HG03571 (cell line): Measurements from ENCODE around the gene MORN5.

Experiments used
- ATAC-seq: cut with Tn5 transposase; IDR thresholded peaks from one replicate; pipeline ENCODE4 v1.9.1; 2021; ENCODE audit not compliant: unreplicated experiment

MORN5 gene

DNA sequence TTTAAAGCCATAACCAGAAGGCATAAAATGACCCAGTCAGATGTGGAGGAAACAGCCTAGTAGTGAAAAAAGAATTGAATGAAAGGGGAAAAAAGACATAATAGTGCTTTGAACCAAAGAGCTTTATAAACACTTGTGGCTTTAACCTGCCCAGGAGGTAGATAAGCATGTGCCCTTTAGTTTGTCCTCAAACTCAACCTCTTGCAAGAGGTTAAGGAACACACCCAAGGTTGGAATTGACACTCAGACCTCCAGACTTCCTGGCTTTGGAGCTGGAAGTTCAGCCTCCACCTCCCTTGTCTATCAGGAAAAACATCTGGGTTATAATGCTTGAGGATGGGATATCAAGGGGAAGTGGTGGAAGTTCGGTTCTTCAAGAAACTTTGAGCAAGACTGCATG, 16.4 kb upstream of the MORN5 start:
- ATAC-seq, result no peak

DNA sequence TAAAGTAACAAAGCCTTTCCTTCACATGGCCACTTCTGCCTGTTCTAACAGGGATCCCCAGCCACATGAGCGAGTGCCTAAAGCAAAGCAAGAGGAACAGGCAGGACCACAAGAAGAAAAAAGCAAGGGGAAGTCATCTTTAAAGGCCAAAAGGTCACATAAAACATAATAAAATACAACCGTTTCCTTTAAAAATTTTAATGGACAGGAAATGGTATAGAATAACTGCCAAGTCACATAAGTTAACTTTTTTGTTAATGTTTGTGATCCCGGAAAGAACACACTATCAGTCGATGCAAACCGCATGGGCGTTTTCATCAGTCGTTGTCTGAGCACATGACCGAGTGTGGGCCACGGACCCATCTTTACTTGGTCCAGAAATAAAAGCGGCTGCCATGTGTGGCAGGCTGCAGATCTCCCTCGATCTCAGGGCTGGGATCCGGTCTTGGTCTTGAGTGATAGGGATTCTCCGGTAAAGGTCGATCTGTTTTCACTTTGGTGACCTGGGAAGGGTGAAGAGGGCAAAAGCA, 15.8 kb upstream of the MORN5 start:
- ATAC-seq, result no peak

DNA sequence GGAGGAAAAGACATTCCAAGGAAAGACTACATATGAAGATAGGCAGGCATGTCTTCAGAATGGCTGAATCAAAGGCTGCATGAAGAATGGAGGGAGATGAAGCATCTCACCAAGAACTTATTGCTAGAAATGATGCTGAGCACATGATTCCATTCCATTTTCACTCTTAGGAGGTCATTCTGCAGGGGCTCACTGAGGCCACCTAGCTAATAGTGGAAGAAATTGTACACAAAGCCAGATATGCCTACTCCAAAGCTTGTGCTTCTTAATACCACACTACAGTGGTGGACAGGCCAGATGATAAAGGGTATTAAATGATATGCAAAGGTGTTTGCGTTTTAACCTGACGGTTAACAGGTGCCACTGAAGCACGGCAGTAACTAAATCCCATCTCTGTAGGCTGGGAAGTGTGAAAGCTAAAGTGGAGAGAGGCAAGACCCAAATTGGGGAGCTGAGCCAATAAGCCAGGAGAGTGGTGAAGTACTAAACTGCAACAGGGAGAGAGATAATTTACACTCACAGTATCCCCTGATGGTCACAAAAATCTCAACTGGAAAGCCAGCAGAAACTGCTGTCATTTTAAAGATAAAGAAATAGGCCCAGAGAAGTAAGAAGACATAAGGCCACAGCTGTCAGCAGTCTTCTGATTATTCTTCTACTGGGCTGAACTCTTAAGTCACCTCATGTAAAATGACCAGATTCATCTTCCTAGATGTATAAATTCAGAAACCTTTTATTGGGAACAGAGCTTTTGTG, 14.7 kb upstream of the MORN5 start:
- no peak for ATAC-seq

- ATAC-seq, result no peak
Measured at GRCh38 chr9:122145592-122145863, 14.2 kb upstream of the MORN5 start.

DNA sequence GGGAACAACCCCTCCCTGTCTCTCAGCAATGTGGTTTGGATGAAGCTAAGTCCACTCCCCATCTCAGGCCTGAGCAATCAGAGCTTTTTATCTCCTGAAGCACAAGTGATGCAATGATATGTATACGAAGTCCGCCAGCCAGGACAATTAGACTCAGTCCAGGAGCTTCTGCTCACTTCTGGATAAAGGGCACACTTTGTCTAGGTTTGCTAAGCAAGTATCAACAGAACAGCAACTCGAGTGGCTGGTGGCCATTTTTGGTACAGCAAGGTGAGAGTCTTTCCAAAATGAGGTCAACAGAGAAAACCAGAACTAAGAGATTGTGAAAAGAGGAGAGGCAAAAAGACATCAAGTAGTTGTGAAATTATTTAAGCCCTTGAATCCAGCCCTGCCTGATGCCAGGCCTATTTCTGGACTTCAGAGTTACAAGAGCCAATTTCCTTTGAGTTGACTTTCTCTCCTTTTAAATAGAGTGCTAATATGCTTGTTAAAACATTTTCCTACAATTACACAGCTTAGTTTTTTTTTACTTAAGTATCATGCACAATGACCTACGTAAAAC, 8.4 kb upstream of the MORN5 start:
- no peak for ATAC-seq

DNA sequence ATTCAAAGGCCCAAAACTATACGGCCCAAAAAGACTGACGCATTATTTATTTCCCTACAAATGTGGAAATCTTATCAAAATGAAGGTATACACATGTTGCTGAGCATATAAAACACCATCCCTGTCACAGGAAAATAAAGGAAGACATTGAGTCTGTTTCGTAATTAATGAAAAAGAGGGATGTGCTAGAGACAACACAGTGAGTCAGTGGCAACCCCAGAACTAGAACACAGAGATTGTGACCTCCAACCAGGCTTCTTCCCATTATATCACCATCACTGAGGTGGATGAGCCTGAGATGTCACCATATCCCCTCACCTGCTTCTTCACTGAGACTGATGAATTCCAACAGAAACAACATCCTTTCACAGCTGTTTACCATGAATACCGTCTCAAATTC, 3.9 kb upstream of the MORN5 start:
- no peak for ATAC-seq

DNA sequence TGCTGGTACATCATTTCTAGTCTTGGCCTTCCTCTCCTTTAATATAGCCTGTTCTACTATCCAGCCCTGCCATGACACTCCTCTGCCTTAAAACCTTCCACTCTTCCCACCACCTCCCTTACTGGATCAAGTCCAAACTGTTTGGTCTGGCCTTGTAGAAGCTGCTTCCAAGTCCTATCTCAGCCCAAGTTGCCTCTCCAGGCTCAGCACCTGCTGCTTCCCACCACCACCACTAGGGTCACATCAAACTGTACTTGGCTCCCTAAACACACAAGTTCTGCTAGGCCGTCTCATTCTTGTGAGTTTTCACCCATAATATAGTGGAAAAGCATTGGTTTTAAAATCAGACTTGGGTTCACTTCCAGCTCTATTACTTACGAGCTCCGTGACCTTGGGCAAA, 1.5 kb upstream of the MORN5 start:
- ATAC-seq, result no peak

GRCh38 chr9:122159925-122160246, 178 bp downstream of the MORN5 start:
- ATAC-seq, result no peak

DNA sequence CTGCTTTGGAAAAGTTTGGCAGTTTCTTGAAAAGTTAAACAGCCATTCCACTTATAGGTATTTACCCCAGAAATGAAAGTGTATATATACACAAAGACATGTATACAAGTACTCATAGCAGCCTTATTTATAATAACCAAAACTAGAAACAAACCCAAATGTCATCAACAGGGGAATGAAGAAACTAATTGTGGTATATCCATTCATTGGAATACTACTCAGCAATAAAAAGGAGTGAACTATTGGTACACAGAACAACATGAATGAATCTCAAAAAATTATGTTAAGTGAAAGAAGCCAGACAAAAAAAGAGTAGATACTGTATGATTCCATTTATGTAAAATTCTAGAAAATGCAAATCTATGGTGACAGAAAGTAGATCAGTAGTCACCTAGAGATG, 2.7 kb downstream of the MORN5 start:
- ATAC-seq, result no peak

- no peak for ATAC-seq
Measured at GRCh38 chr9:122164286-122164685, 4.6 kb downstream of the MORN5 start.

GRCh38 chr9:122168356-122168755, 8.6 kb downstream of the MORN5 start:
- ATAC-seq, result no peak

DNA sequence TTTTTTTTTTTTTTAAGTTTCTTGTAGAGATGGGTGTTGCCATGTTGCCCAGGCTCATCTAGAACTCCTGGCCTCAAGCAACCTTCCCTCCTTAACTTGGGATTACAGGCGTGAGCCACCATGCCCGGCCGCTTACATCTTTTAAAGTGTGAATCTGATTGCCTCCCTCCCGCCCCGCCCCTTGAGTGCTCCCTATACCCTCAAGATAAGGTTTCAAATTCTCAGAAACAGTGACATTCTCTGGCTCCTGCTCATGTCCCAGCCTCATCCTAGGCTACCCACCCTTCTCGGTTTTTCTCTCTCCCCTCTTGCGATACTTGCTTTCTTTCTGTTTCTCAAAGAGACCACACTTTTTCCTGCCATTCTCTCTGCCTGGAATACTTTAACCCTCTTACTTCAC, 12.4 kb downstream of the MORN5 start:
- no peak for ATAC-seq

GRCh38 chr9:122173670-122174069, 14.0 kb downstream of the MORN5 start:
- no peak for ATAC-seq

DNA sequence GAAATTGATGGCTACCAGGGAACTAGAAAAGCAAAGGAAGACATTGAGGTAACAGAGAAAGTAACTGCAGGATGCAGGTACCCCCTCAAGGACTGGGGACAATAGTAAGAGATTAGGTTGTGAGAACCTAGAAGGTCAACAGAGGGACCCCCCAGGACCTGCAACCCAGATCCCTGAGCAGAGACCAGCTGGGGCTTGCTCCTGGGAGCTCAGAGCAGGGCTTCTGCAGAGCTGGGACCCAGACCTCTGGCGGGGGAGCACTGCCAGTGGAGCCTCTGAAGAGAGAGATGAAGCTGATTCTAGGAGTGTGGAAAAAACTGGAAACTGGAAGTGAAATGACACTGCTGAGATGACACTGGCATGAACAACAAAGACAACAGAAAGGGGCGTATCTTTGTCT, 17.2 kb downstream of the MORN5 start:
- ATAC-seq, result no peak

GRCh38 chr9:122179054-122179689, 19.5 kb downstream of the MORN5 start:
- ATAC-seq, result no peak

- no peak for ATAC-seq
Measured at GRCh38 chr9:122179690-122180074, 20.0 kb downstream of the MORN5 start.

DNA sequence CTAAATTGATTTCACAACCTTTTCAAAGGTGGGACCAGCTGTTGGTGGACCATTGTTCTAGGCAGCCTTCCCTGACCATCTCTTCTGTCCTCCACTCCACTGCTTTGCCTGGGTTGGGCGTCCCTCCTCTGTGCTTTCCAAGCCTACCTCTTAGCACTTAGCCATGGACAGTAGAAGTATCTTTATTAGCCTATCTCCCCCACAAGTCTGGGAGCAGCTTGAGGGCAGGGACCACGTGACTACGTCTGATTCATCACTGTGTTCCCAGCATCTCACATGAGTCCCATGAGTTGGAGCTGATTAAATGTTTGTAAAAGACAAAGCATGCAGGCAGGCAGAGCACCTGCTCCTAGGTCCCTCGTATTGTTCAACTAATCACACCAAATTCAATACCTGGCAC, 20.9 kb downstream of the MORN5 start:
- ATAC-seq, result no peak

GRCh38 chr9:122183501-122183900, 23.8 kb downstream of the MORN5 start:
- ATAC-seq, result no peak

DNA sequence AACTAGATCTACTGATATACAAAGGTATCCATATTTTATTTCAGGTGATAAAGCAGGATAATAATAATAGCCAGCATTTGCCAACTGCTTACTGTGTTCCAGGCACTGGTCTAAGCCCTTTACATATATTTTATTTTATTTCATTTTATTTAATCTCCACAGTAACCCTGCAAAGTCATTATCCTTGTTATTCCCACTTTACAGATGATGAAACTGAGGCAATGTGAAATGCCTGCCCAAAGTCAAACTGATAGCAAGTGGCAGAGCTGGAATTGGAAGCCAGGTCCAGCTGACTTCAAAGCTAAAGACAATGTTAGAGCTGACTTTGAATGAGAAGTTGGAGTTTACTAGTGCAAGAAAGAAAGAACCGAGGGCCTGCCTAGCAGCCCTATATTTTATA, 24.8 kb downstream of the MORN5 start:
- ATAC-seq, result no peak

GRCh38 chr9:122186301-122186700, 26.6 kb downstream of the MORN5 start:
- no peak for ATAC-seq

DNA sequence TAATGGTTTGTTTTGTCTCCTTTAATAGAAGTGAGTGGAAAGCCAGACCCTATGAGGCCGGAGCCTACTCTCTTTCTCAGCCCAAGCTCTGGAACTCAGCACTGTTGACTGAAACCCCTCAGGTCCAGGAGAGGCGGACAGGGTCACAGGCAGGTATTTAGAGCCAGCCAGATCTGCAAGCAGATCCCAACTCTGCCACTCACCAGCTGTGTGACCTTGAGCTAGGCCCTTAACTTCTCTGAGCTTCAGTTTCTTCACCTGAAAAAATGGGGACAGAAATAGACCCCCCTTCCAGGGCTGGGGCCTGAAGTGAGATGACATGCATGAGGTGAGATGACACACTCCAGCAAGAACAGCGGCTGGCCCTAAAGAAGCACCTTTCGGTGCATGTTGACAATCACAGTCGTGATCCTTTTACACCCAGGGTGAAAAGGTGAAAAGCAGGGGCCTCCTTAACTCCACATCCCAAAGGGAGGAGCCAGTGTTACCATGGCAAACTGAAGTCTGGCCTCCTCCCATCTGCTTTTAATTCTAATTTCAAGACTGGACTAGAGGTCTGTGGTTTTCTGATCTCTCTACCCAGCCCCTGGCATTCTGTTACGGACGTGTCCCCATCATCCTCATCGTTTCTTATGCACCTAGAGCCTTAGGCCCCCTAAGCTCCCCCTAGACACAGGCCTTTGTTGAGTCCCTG, 27.2 kb downstream of the MORN5 start:
- ATAC-seq, result no peak

GRCh38 chr9:122188369-122188768, 28.7 kb downstream of the MORN5 start:
- ATAC-seq, result no peak
